Right ventricle myocardium inferior (tissue), 1 donor: ENCODE results near the gene CSRP2. TPM values are rescaled to one million over a fixed set of nuclear protein-coding genes. Genes with fewer than 3 reads are reported as not detected.
A peak's percentile ranks its signal among the peaks of the same experiment; 100 is the strongest.

ENCODE experiments used
- ATAC-seq: fragments of 200-7000 bp; cut with Tn5 transposase; one replicate; pipeline ENCODE4 v1.9.1; 2020; ENCODE audit warnings: mild to moderate bottlenecking, moderate library complexity
- DNase-seq: peaks from one replicate; pipeline ENCODE4 v3.0.0; 2021; ENCODE audit errors: missing footprints
- intact Hi-C: fragments of 100-400 bp; cut with DNase I; formaldehyde crosslinking; loops from one replicate; pipeline ENCODE4 v1.11.0; 2022
- total RNA-seq: library from RNA; stranded (reverse); fragmentation: NEBNext Ultra II Directional; extraction: Animal tissue kit (Norgen Biotek cat#: 25700); gene quantifications from one replicate; pipeline ENCODE4 v1.2.1, GENCODE V29; 2021
- donor health status: DM: no; HTN: yes; CAD: no; lungs with severe emphysema.

The CSRP2 gene
- total RNA-seq, 1 donor from 2014 or later = 55.8 TPM

- intact Hi-C loops = no loop called here
- no peak for ATAC-seq
- DNase-seq = no peak
Observed at GRCh38 chr12:76899522-76899921, 20.7 kb upstream of the CSRP2 start.

GRCh38 chr12:76898442-76898841 lies 19.6 kb upstream of the CSRP2 start:
- ATAC-seq (peak; percentile 42), DNase-seq (no peak)
- intact Hi-C loops = no loop called here

- intact Hi-C loops = no loop called here
- DNase-seq (no peak), ATAC-seq (no peak)
Observed at GRCh38 chr12:76896274-76896673, 17.5 kb upstream of the CSRP2 start.

- intact Hi-C loops = no loop called here
- ATAC-seq = peak; percentile 13
Observed at GRCh38 chr12:76895796-76896195, 17.0 kb upstream of the CSRP2 start.

GRCh38 chr12:76891609-76892008 lies 12.8 kb upstream of the CSRP2 start:
- DNase-seq = no peak
- intact Hi-C loops = no loop called here
- ATAC-seq = no peak

More at GRCh38 chr12:76895796-76896195, 17.0 kb upstream of the CSRP2 start:
- DNase-seq = no peak

GRCh38 chr12:76890151-76891143 lies 11.6 kb upstream of the CSRP2 start:
- intact Hi-C loops = no loop called here
- no peak for DNase-seq

GRCh38 chr12:76888775-76889174 lies 10.0 kb upstream of the CSRP2 start:
- intact Hi-C loops = no loop called here
- DNase-seq = no peak
- ATAC-seq = no peak

More at GRCh38 chr12:76890151-76891143, 11.6 kb upstream of the CSRP2 start:
- no peak for ATAC-seq

- ATAC-seq (peak; percentile 83), DNase-seq (peak; percentile 80)
- intact Hi-C loops = no loop called here
Observed at GRCh38 chr12:76883811-76884210, 5.0 kb upstream of the CSRP2 start.

GRCh38 chr12:76883151-76883550 lies 4.3 kb upstream of the CSRP2 start:
- no peak for DNase-seq
- ATAC-seq = no peak
- intact Hi-C loops = no loop called here

GRCh38 chr12:76882367-76882766 lies 3.5 kb upstream of the CSRP2 start:
- no peak for ATAC-seq
- intact Hi-C loops = no loop called here
- DNase-seq = no peak

GRCh38 chr12:76881142-76881541 lies 2.3 kb upstream of the CSRP2 start:
- no peak for ATAC-seq
- no peak for DNase-seq
- intact Hi-C loops = no loop called here

GRCh38 chr12:76880519-76881023 lies 1.8 kb upstream of the CSRP2 start:
- intact Hi-C loops = no loop called here
- DNase-seq = no peak
- no peak for ATAC-seq

GRCh38 chr12:76879710-76880518 lies 1.1 kb upstream of the CSRP2 start:
- intact Hi-C loops = loop anchor here (2.0 to 5.0 kb wide), 3 partner anchors 37 to 132 kb away; no protein-coding TSS in a partner anchor
- ATAC-seq (no peak), DNase-seq (no peak)

GRCh38 chr12:76878099-76878898 lies 520 bp downstream of the CSRP2 start:
- intact Hi-C loops = loop anchor here (2.0 to 5.0 kb wide), 3 partner anchors 39 to 134 kb away; no protein-coding TSS in a partner anchor
- DNase-seq (no peak), ATAC-seq (peak; percentile 18)

- DNase-seq (no peak), ATAC-seq (no peak)
- intact Hi-C loops = loop anchor here (5.0 kb wide), 2 partner anchors 41 to 136 kb away; no protein-coding TSS in a partner anchor
Observed at GRCh38 chr12:76876696-76877229, 2.1 kb downstream of the CSRP2 start.

GRCh38 chr12:76874491-76875190 lies 4.2 kb downstream of the CSRP2 start:
- intact Hi-C loops = loop anchor here (5.0 kb wide), 2 partner anchors 43 to 138 kb away; no protein-coding TSS in a partner anchor
- ATAC-seq = no peak
- no peak for DNase-seq

GRCh38 chr12:76874027-76874426 lies 4.8 kb downstream of the CSRP2 start:
- DNase-seq = no peak
- no peak for ATAC-seq
- intact Hi-C loops = no loop called here
